SK-N-SH (cell line): ENCODE results near the gene AP1B1. TPM values are rescaled to one million over a fixed set of nuclear protein-coding genes. Genes with fewer than 3 reads are reported as not detected.

Experiments
- CTCF ChIA-PET: fragments of 300-600, 350-600 bp; formaldehyde crosslinking; extraction: SDS; loops from one replicate; lab custom pipeline; 2021; lab: Yijun Ruan, JAX
- POLR2A ChIA-PET: fragments of 350-600 bp; sonication (Branson Sonifier 250); formaldehyde crosslinking; extraction: SDS; loops from one replicate; lab custom pipeline; 2020; ENCODE audit warnings: antibody characterized with exemption, inconsistent platforms; lab: Yijun Ruan, JAX
- DNase-seq: peaks from one replicate; pipeline ENCODE4 v3.0.0; 2012
- H2AFZ ChIP-seq: fragments of 200-600 bp; sonication (generic); 2 replicates; pipeline ENCODE4 v1.8.1; 2016; ENCODE audit warnings: antibody characterized with exemption, mild to moderate bottlenecking, low read depth
- H3F3A ChIP-seq: fragments of 200-600 bp; sonication (generic); replicated peaks from 2 replicates; pipeline ENCODE3; 2016; ENCODE audit warnings: antibody characterized with exemption, mild to moderate bottlenecking; ENCODE audit not compliant: insufficient read depth
- H3K27ac ChIP-seq, 2 experiments: fragments of 200-500 bp in 1 of 2; fragments of 200-600 bp in 1 of 2; sonication (Bioruptor generic) in 1 of 2; sonication (generic), shearing (Covaris generic) in 1 of 2; 2 replicates each; pipeline versions ENCODE4 v1.5.1 to v1.6.1; 2014 to 2016; ENCODE audit warnings: low read depth in 2 of 2, inconsistent platforms in 1 of 2, low read length in 1 of 2, mild to moderate bottlenecking in 1 of 2, mixed read lengths in 1 of 2
- H3K27me3 ChIP-seq: fragments of 200-600 bp; sonication (generic), shearing (Covaris generic); 2 replicates; pipeline ENCODE4 v1.6.1; 2016; ENCODE audit warnings: mixed run types; ENCODE audit not compliant: insufficient read depth
- H3K36me3 ChIP-seq, 2 experiments: fragments of 200-500 bp in 1 of 2; fragments of 200-600 bp in 1 of 2; sonication (Bioruptor generic) in 1 of 2; sonication (generic) in 1 of 2; replicated peaks in 1 of 2; 2 replicates each; pipeline versions ENCODE3 to v1.5.1; 2014 to 2016; ENCODE audit warnings: low read length in 1 of 2, mild to moderate bottlenecking in 1 of 2; ENCODE audit not compliant: insufficient read depth in 2 of 2, control insufficient read depth in 1 of 2
- H3K4me1 ChIP-seq, 2 experiments: fragments of 200-500 bp in 1 of 2; fragments of 200-600 bp in 1 of 2; sonication (Bioruptor generic) in 1 of 2; sonication (generic), shearing (Covaris generic) in 1 of 2; 2 replicates each; pipeline versions ENCODE4 v1.5.1 to v1.6.1; 2014 to 2016; ENCODE audit warnings: low read depth in 1 of 2, low read length in 1 of 2, mixed run types in 1 of 2; ENCODE audit not compliant: insufficient read depth in 2 of 2, control insufficient read depth in 1 of 2
- H3K4me2 ChIP-seq: fragments of 200-600 bp; sonication (generic), shearing (Covaris generic); 2 replicates; pipeline ENCODE4 v1.6.1; 2017; ENCODE audit warnings: mixed run types
- H3K4me3 ChIP-seq, 2 experiments: fragments of 200-500 bp in 1 of 2; fragments of 200-600 bp in 1 of 2; sonication (Bioruptor generic) in 1 of 2; sonication (generic), shearing (Covaris generic) in 1 of 2; 2 replicates each; pipeline versions ENCODE4 v1.5.1 to v1.8.1; 2014 to 2016; ENCODE audit warnings: low read depth in 2 of 2, inconsistent platforms in 1 of 2, low read length in 1 of 2, mild to moderate bottlenecking in 1 of 2, mixed read lengths in 1 of 2, moderate library complexity in 1 of 2
- H3K79me2 ChIP-seq: fragments of 200-600 bp; sonication (generic); 2 replicates; pipeline ENCODE4 v1.8.1; 2017; ENCODE audit warnings: mild to moderate bottlenecking; ENCODE audit not compliant: insufficient read depth
- H3K9ac ChIP-seq: fragments of 200-600 bp; sonication (generic); 2 replicates; pipeline ENCODE4 v1.6.1; 2017; ENCODE audit warnings: mixed run types
- H3K9me2 ChIP-seq: fragments of 200-600 bp; sonication (generic); 2 replicates; pipeline ENCODE4 v1.6.1; 2017; ENCODE audit warnings: mixed run types
- H3K9me3 ChIP-seq: fragments of 200-600 bp; sonication (generic); 2 replicates; pipeline ENCODE4 v1.6.1; 2017; ENCODE audit warnings: mixed run types, mild to moderate bottlenecking, moderate library complexity
- H4K20me1 ChIP-seq: fragments of 200-600 bp; sonication (generic); 2 replicates; pipeline ENCODE4 v1.6.1; 2017; ENCODE audit warnings: mild to moderate bottlenecking, mixed run types; ENCODE audit not compliant: insufficient read depth
- CHD2 ChIP-seq: fragments of 150-350 bp; IDR thresholded peaks from 2 replicates; pipeline ENCODE4 v1.6.1; 2018; ENCODE audit warnings: low read length; ENCODE audit not compliant: partially characterized antibody
- CTCF ChIP-seq: fragments of 200-600 bp; sonication (generic); IDR thresholded peaks from 2 replicates; pipeline ENCODE4 v1.6.1; 2017; ENCODE audit warnings: antibody characterized with exemption, mild to moderate bottlenecking, moderate library complexity
- ELF1 ChIP-seq: IDR thresholded peaks from 2 replicates; pipeline ENCODE4 v1.4.0; 2012
- EZH2phosphoT487 ChIP-seq: fragments of 200-600 bp; sonication (generic); IDR thresholded peaks from 2 replicates; pipeline ENCODE4 v1.6.1; 2017; ENCODE audit warnings: low read depth, mixed run types, mild to moderate bottlenecking, antibody characterized with exemption, moderate library complexity, borderline replicate concordance
- FOSL2 ChIP-seq: IDR thresholded peaks from 2 replicates; pipeline ENCODE4 v1.4.0; 2012; ENCODE audit warnings: low read depth, mild to moderate bottlenecking, moderate library complexity, borderline replicate concordance
- GATA2 ChIP-seq: sonication (generic); formaldehyde crosslinking; IDR thresholded peaks from 2 replicates; pipeline ENCODE4 v1.5.0; 2020; ENCODE audit warnings: mild to moderate bottlenecking, missing genetic modification reagents
- IRF3 ChIP-seq: fragments of 150-350 bp; IDR thresholded peaks from 2 replicates; pipeline ENCODE4 v1.6.1; 2016; ENCODE audit warnings: mild to moderate bottlenecking, low read depth, low read length
- JUND ChIP-seq: IDR thresholded peaks from 2 replicates; pipeline ENCODE4 v1.4.0; 2012
- MAX ChIP-seq: IDR thresholded peaks from 2 replicates; pipeline ENCODE4 v1.4.0; 2012; ENCODE audit warnings: low read depth
- MEF2A ChIP-seq: IDR thresholded peaks from 2 replicates; pipeline ENCODE4 v1.4.0; 2012; ENCODE audit warnings: low read depth, borderline replicate concordance
- NFIC ChIP-seq: IDR thresholded peaks from 2 replicates; pipeline ENCODE4 v1.4.0; 2012; ENCODE audit warnings: borderline replicate concordance
- NRF1 ChIP-seq: IDR thresholded peaks from 2 replicates; pipeline ENCODE4 v1.6.1; 2012; ENCODE audit warnings: low read depth, mild to moderate bottlenecking, low read length
- PBX3 ChIP-seq: IDR thresholded peaks from 2 replicates; pipeline ENCODE4; 2012
- POLR2AphosphoS5 ChIP-seq: IDR thresholded peaks from 2 replicates; pipeline ENCODE4 v1.6.1; 2012; ENCODE audit warnings: low read depth, low read length
- RAD21 ChIP-seq: IDR thresholded peaks from 2 replicates; pipeline ENCODE4 v1.6.1; 2012; ENCODE audit warnings: mild to moderate bottlenecking, low read length
- RCOR1 ChIP-seq: fragments of 150-350 bp; IDR thresholded peaks from 2 replicates; pipeline ENCODE4 v1.6.1; 2017; ENCODE audit warnings: antibody characterized with exemption, low read length
- REST ChIP-seq: IDR thresholded peaks from 2 replicates; pipeline ENCODE4 v1.6.1; 2012; ENCODE audit warnings: mild to moderate bottlenecking, low read depth, low read length, moderate library complexity
- RFX5 ChIP-seq: IDR thresholded peaks from 2 replicates; pipeline ENCODE4 v1.6.1; 2012; ENCODE audit warnings: mild to moderate bottlenecking, improper control_type of control experiment, low read length
- RXRA ChIP-seq: IDR thresholded peaks from 2 replicates; pipeline ENCODE4 v1.4.0; 2012; ENCODE audit warnings: low read depth, mild to moderate bottlenecking, borderline replicate concordance
- SMC3 ChIP-seq: IDR thresholded peaks from 2 replicates; pipeline ENCODE4 v1.6.1; 2012; ENCODE audit warnings: low read depth, low read length, improper control_type of control experiment
- TAF1 ChIP-seq: IDR thresholded peaks from 2 replicates; pipeline ENCODE4 v1.6.1; 2012; ENCODE audit warnings: low read depth, mild to moderate bottlenecking, low read length, moderate library complexity, borderline replicate concordance
- TCF12 ChIP-seq: IDR thresholded peaks from 2 replicates; pipeline ENCODE4 v1.4.0; 2012
- TEAD4 ChIP-seq: IDR thresholded peaks from 2 replicates; pipeline ENCODE4 v1.4.0; 2012; ENCODE audit warnings: mild to moderate bottlenecking, borderline replicate concordance; ENCODE audit not compliant: insufficient read depth
- USF1 ChIP-seq: IDR thresholded peaks from 2 replicates; pipeline ENCODE4 v1.4.0; 2012; ENCODE audit warnings: low read depth, borderline replicate concordance
- USF2 ChIP-seq: fragments of 150-350 bp; IDR thresholded peaks from 2 replicates; pipeline ENCODE4 v1.6.1; 2017; ENCODE audit warnings: antibody characterized with exemption, low read length, low read depth, borderline replicate concordance
- YY1 ChIP-seq: IDR thresholded peaks from 2 replicates; pipeline ENCODE4 v1.4.0; 2012; ENCODE audit warnings: low read depth, mild to moderate bottlenecking
- WGBS: methylation state at CpG from one replicate; pipeline ENCODE4 v1.1.6; 2017; ENCODE audit warnings: low lambda C conversion rate; 5-methylcytosine and 5-hydroxymethylcytosine counted together
- polyA plus RNA-seq, 3 experiments: library from polyadenylated mRNA; depleted of rRNA; stranded (reverse); fragments of >200 nt; gene quantifications; 2 replicates each; pipeline ENCODE4 v1.2.3, GENCODE V29; 2012

Gene AP1B1
- polyA plus RNA-seq, 1 of the 3 experiments (the other 2 are of a cell fraction): 51.9 TPM

GRCh38 chr22:29313126-29313575, 75.2 kb downstream of the AP1B1 start:
- Histone ChIP-seq H2AFZ (no peak overlapping the region), H3K27ac (no peak overlapping the region), H3K36me3 (peaks cover 6 to 7% of the 10 kb centered on the region in 2 experiments), H3K9me3 (no peaks in the 10 kb centered on the region), H3K4me1 (peaks cover 18 to 27% of the 10 kb centered on the region in 2 experiments; a peak in 3 of 4 replicates), H3K79me2 (peaks cover 20% of the 10 kb centered on the region), H3K4me3 (no peak overlapping the region), H3K27me3 (peaks cover 21% of the 10 kb centered on the region), H4K20me1 (peaks cover 18% of the 10 kb centered on the region; the same call in 1 of the 2 replicates), H3K9ac (no peak overlapping the region), H3F3A (no peaks in the 10 kb centered on the region), H3K9me2 (no peaks in the 10 kb centered on the region), H3K4me2 (no peak overlapping the region)
- POLR2A ChIA-PET: no interaction called here
- 46% methylated on average over 9 of the region's 44 CpGs for WGBS
- CTCF ChIA-PET: interaction anchor here (0.5 to 4.5 kb wide), 16 partner anchors 9 to 105 kb away, joined by 3 to 35 read pairs (median 5); no protein-coding TSS in a partner anchor
- peak; percentile 86 for DNase-seq
- TF ChIP-seq USF2 (no peak), NFIC (no peak), TAF1 (no peak), RXRA (no peak), RAD21 (no peak), POLR2AphosphoS5 (no peak), NRF1 (no peak), JUND (no peak), GATA2 (CRISPR knock-in tag) (no peak), MAX (peak; percentile 63; the same call in 1 of the 2 replicates), TEAD4 (no peak), CHD2 (no peak), MEF2A (no peak), PBX3 (no peak; the same call in 1 of the 2 replicates), ELF1 (no peak), TCF12 (no peak), CTCF (peak; percentile 69), REST (no peak), YY1 (no peak), RCOR1 (no peak), USF1 (peak; percentile 34; the same call in 1 of the 2 replicates), RFX5 (no peak), FOSL2 (no peak), SMC3 (no peak), IRF3 (no peak), EZH2phosphoT487 (no peak)
